ENCODE results near the gene ALOXE3.

The ALOXE3 gene

DNA sequence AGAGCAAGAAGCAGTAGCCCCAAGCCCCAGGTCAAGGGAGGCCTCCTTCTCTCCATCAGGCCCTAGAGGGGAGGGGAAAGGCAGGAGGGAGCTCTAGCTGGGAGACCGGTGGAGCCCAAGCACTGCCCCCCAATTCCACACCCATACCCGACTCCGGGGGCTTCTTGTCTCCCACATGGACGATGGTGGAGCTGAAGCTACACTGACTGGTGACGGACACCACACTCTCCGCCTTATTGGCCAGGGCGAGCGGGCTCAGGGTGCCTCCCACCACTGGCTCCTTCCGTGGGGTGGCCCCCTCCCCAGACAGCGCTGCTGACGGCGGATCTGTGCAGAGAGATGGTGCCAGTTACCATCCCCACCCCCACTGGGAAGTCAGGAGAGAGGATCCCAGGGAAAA lies 27.5 kb upstream of the ALOXE3 start:
- TF ChIP-seq, protein P1, sequence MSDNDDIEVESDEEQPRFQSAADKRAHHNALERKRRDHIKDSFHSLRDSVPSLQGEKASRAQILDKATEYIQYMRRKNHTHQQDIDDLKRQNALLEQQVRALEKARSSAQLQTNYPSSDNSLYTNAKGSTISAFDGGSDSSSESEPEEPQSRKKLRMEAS (IDR thresholded peaks at IDR 0.05; ENCODE audit: low read depth, low read length) = no peak
- TF ChIP-seq, protein P2, sequence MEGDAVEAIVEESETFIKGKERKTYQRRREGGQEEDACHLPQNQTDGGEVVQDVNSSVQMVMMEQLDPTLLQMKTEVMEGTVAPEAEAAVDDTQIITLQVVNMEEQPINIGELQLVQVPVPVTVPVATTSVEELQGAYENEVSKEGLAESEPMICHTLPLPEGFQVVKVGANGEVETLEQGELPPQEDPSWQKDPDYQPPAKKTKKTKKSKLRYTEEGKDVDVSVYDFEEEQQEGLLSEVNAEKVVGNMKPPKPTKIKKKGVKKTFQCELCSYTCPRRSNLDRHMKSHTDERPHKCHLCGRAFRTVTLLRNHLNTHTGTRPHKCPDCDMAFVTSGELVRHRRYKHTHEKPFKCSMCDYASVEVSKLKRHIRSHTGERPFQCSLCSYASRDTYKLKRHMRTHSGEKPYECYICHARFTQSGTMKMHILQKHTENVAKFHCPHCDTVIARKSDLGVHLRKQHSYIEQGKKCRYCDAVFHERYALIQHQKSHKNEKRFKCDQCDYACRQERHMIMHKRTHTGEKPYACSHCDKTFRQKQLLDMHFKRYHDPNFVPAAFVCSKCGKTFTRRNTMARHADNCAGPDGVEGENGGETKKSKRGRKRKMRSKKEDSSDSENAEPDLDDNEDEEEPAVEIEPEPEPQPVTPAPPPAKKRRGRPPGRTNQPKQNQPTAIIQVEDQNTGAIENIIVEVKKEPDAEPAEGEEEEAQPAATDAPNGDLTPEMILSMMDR (IDR thresholded peaks at IDR 0.05; ENCODE audit: low read depth, low read length) = no peak
- no peak for TF ChIP-seq POLR2A (IDR thresholded peaks at IDR 0.05; ENCODE audit: extremely low read depth, insufficient read length)
- no peak for TF ChIP-seq MYC (IDR thresholded peaks at IDR 0.05; ENCODE audit: low read depth, low read length)
- DNase-seq (ENCODE audit: low read depth) = no peak
- no peak overlapping the region for H3K4me3 ChIP-seq (ENCODE audit: low read depth, low read length)

DNA sequence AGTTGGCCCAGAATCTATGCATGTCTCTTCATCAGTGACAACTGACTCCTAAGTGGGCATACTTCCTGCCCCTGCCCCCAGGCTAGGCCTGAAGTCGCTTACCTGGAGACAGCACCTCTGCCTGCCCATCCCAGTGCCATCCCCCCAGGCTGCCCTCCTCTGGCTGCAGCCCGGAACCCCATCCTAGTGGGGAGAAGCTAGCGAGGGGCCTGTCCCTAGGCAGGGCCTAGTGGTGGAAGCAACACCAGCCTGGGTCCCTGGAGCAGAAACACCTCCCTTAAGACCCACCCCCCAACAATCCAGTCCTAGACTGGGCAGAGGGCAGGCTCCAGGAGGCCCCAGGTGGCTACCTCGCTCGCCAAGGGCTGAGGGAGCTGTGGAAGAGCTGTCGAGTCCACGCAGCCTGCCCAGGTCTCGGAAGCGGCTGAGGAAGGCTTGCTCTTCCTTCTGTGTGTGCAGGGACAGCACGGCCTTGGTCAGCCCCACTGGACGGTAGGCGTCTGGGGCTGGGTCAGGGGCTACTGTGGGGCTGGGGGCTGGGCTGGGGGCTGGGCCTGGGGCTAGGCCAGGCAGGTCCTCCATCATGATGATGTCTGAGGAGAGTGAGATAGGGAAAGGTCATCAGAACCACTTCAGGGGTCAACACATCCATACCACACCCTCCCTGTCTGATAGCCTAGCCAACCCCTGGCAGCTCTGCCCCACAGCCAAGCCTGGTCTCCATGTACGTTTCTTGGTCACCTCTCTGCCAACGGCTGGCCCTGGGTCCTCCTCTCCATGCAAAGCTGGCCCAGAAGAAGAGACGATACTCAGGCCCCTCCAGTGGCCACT lies 26.3 kb upstream of the ALOXE3 start:
- no peak for DNase-seq (ENCODE audit: low read depth)
- TF ChIP-seq, protein P2 (IDR thresholded peaks at IDR 0.05; ENCODE audit: low read depth, low read length) = no peak
- no peak for TF ChIP-seq POLR2A (IDR thresholded peaks at IDR 0.05; ENCODE audit: extremely low read depth, insufficient read length)
- TF ChIP-seq, protein P1 (IDR thresholded peaks at IDR 0.05; ENCODE audit: low read depth, low read length) = no peak
- no peak for TF ChIP-seq MYC (IDR thresholded peaks at IDR 0.05; ENCODE audit: low read depth, low read length)
- H3K4me3 ChIP-seq (ENCODE audit: low read depth, low read length) = no peak overlapping the region

DNA sequence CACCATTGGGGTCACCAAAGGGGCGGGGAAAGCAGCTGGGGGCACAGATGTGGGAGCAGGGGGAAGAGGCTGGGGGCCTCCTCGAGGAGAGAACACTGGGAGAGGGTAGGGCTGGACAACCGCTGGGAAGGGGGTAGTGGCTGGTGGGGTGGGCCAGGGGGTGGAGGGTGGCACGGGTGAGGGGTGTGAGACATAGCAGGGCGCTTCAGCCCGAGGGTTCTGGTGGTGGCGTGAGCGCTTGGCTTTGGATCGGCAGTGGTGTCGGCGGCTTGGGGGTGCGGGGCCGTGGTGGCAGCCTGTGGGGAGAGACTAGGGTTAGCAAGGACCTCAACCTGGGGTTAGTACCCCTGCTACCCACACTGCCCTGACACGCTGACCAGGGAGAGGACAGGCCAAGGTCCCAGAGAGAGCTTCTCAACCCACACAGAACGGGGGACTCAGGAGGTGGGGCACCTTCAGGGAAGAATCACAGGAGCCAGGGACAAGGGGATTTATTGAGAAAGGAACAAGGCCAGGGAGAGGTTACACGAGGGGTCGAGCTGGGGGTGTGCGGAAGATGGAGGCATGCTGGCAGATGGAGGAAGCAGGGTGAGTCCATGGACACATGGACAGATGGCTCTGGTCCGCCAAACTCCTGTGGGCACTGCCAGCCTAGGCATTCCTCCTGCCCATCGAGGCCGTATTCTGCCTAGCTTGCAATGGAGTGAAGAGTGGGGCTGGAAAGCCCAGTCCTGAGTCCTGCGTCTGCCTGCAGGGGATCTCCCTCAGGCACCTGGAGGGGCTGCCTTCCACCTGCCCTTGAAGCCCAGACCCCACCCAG lies 25.5 kb upstream of the ALOXE3 start:
- no peak for DNase-seq (ENCODE audit: low read depth)
- no peak overlapping the region for H3K4me3 ChIP-seq (ENCODE audit: low read depth, low read length)
- TF ChIP-seq MYC (IDR thresholded peaks at IDR 0.05; ENCODE audit: low read depth, low read length) (no peak), POLR2A (IDR thresholded peaks at IDR 0.05; ENCODE audit: extremely low read depth, insufficient read length) (no peak)
- TF ChIP-seq, protein P1 (IDR thresholded peaks at IDR 0.05; ENCODE audit: low read depth, low read length) = no peak
- TF ChIP-seq, protein P2 (IDR thresholded peaks at IDR 0.05; ENCODE audit: low read depth, low read length) = no peak

DNA sequence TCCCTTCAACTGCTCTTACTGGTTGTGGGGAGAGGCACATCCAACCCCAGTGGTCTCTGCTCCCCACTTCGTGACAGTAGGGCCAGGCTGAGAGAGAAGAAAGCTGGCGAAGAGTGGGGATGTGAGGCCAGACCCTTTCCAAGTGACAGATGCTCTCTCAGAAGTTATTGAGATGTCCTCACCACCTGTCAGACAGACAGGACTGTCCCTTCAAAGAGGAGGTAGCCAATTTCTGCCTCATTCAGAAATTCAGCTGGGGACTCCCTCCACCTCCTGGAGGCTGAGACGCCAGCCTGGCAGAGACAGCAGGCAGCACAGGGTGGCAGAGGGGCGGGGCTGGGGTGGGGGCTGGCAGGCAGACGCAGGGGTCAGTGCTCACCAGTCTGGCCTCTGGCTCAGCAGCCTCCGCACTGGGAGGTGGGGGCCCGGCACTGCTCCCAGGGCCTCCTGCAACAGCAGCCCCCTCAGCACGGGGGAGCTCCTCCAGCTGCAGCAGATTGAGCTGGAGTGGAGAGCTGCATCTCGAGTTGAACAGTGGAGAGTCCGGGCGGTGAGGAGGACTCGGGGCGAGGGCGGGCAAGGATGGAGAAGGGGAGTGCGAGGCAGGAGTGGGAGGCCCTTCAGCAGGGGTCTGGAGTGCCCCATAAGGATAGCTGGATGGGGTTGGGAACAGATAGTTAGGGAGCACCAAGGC lies 24.7 kb upstream of the ALOXE3 start:
- DNase-seq (ENCODE audit: low read depth) = no peak
- H3K4me3 ChIP-seq (ENCODE audit: low read depth, low read length) = no peak overlapping the region
- no peak for TF ChIP-seq POLR2A (IDR thresholded peaks at IDR 0.05; ENCODE audit: extremely low read depth, insufficient read length)
- TF ChIP-seq, protein P2 (IDR thresholded peaks at IDR 0.05; ENCODE audit: low read depth, low read length) = no peak

DNA sequence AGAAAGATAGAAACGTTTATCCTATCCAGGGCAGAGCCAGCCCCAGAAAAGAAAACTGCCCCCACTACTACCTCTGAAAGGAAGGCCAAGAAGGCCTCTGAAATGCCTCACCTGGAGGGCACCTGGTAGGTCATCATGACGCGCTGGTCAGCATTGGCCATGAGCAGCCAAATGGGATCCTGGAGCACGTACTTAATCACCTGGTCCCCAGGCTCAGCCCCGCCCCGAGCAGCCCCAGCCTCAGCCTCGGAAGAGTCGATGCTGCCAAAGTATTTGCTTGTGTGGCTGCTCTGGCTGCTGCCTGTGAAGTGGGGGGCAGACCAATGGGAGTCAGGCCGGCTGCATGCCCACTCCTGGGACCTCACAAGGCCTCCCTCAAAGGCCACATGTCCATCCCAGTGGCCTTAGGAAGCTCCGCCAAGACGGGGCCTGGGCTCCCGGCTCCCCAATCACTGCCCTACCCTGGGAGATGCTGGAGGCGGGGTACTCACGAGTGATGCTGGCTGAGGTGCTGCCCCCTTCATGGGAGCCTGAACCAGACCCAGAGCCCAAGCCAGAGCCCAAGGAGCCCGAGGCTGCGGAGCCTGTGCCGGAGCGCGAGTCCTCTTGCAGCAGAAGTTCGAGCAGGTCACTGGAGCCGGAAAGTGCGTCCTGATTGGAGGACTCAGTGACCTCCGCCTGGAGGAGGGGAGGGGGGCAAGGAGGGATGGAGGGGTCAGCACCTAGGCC lies 24.0 kb upstream of the ALOXE3 start:
- no peak for DNase-seq (ENCODE audit: low read depth)
- TF ChIP-seq POLR2A (IDR thresholded peaks at IDR 0.05; ENCODE audit: extremely low read depth, insufficient read length) (no peak), MYC (IDR thresholded peaks at IDR 0.05; ENCODE audit: low read depth, low read length) (no peak)
- TF ChIP-seq, protein P2 (IDR thresholded peaks at IDR 0.05; ENCODE audit: low read depth, low read length) = no peak
- TF ChIP-seq, protein P1 (IDR thresholded peaks at IDR 0.05; ENCODE audit: low read depth, low read length) = no peak

More for the DNA sequence above, 24.0 kb upstream of the ALOXE3 start:
- no peak overlapping the region for H3K4me3 ChIP-seq (ENCODE audit: low read depth, low read length)
